ENCODE data around the gene CRYBG2. TPM values are rescaled to one million over a fixed set of nuclear protein-coding genes. Genes with fewer than 3 reads are reported as not detected.
A peak's percentile ranks its signal among the peaks of the same experiment; 100 is the strongest.

Gene CRYBG2
- total RNA-seq, 2 experiments from 2014 or later: 4.5 to 6.4 TPM

DNA sequence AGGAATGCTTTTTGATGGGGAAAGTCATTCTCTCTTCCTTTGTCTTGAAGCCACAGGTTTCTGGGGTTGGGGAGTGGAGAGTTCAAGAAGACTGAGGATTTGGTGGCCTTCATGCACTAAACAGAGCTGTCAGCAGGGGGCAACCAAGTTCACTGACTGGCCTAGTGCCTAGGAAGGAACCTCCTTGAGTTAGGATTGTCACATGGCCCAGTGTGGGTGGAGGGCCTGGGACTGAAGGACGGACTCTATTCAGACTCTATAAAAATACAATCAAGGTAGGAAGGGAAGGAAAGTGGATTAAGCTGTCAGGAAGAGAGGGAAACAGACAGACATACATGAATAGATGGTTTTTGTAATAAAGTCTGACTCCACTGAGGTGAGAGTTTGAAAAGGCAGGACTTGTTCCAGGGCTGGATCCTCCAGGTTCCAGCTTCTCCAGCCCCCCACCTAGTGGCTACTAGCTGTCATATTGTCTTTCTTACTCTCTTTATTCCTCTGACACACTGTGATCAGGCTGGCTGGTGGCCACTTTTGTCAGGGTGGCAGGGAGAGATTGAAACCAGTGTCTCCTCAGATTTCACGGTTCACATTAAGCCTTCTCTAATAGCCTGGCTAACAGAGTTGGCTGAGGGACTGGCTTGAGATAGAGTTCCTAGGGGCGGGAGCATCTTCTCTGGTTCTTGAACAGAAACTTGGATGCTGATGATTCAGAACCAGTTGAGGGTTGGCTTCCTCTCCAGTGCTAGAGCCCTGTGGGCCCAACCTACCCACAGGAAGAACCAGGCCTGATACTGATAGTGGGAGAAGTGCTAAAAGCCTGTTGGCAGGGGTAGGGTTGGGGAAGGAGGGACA, 78.1 kb downstream of the CRYBG2 start:
- intact Hi-C loops (cut with micrococcal nuclease): loop anchor here (2.0 to 5.0 kb wide), 2 partner anchors 45 to 111 kb away; no protein-coding TSS in a partner anchor
- POLR2A ChIA-PET: interaction anchor here (1.1 to 19.5 kb wide), 3 partner anchors 12 to 53 kb away, joined by 3 to 284 read pairs (median 53); partner anchors contain the start of gene CD52
- no peaks in the 10 kb centered on the region for H3K9me3 Mint-ChIP-seq
- H3K4me3 Mint-ChIP-seq: peak overlapping the region; percentile 23
- peaks cover 61% of the 10 kb centered on the region for H3K36me3 Mint-ChIP-seq (ENCODE audit: low read depth)
- H3K27me3 Mint-ChIP-seq: no peaks in the 10 kb centered on the region
- H3K27ac Mint-ChIP-seq: peak overlapping the region; percentile 92
- CTCF ChIA-PET: interaction anchor here (0.7 to 8.9 kb wide), 39 partner anchors 11 to 279 kb away, joined by 3 to 282 read pairs (median 4); partner anchors contain the start of genes CD52, UBXN11 and ZNF593
- TF ChIP-seq, protein P1, sequence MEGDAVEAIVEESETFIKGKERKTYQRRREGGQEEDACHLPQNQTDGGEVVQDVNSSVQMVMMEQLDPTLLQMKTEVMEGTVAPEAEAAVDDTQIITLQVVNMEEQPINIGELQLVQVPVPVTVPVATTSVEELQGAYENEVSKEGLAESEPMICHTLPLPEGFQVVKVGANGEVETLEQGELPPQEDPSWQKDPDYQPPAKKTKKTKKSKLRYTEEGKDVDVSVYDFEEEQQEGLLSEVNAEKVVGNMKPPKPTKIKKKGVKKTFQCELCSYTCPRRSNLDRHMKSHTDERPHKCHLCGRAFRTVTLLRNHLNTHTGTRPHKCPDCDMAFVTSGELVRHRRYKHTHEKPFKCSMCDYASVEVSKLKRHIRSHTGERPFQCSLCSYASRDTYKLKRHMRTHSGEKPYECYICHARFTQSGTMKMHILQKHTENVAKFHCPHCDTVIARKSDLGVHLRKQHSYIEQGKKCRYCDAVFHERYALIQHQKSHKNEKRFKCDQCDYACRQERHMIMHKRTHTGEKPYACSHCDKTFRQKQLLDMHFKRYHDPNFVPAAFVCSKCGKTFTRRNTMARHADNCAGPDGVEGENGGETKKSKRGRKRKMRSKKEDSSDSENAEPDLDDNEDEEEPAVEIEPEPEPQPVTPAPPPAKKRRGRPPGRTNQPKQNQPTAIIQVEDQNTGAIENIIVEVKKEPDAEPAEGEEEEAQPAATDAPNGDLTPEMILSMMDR (IDR thresholded peaks at IDR 0.05): peak; percentile 98
- ATAC-seq (peak; percentile 63), DNase-seq (peak; percentile 84)
- peaks cover 54% of the 10 kb centered on the region for H3K4me1 Mint-ChIP-seq (ENCODE audit: low read depth)

DNA sequence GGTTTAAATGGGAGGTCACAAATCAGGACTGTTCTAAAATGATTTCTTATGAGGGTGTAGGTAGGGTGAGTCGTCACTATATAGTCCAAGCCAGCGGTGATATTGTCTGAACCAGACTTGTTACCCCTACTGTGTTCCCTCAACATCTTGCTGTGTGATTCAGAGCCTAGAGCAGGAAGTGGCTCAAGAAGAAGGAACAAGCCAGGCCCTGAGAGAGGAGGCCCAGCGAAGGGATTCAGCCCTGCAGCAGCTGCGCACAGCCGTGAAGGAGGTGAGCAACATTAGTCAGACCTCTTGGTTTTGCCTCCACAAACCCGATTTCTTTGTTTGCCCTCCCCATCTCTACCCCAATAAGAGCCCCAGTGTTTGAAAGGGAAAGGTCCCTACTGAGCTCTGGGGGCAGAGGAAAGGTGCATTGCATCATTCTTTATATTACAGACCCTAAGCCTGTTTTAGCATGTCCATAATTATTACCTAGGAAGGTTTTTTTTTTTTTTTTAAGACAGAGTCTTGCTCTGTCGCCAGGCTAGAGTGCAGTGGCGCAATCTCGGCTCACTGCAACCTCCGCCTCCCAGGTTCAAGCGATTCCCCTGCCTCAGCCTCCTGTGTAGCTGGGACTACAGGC, 79.0 kb downstream of the CRYBG2 start:
- Mint-ChIP-seq H3K27me3 (no peaks in the 10 kb centered on the region), H3K9me3 (no peaks in the 10 kb centered on the region), H3K27ac (peak overlapping the region; percentile 92), H3K4me3 (no peak overlapping the region), H3K36me3 (ENCODE audit: low read depth) (peaks cover 61% of the 10 kb centered on the region), H3K4me1 (ENCODE audit: low read depth) (peaks cover 54% of the 10 kb centered on the region)
- ChIA-PET CTCF (interaction anchor here (0.9 to 8.9 kb wide), 25 partner anchors 10 to 278 kb away, joined by 3 to 282 read pairs (median 5); partner anchors contain the start of genes CD52, UBXN11 and ZNF593), POLR2A (interaction anchor here (1.4 to 19.5 kb wide), 3 partner anchors 12 to 43 kb away, joined by 3 to 284 read pairs (median 53); partner anchors contain the start of gene CD52)
- DNase-seq (peak; percentile 52), ATAC-seq (no peak)
- intact Hi-C loops (cut with micrococcal nuclease): loop anchor here (5.0 kb wide), 1 partner anchor 112 kb away; no protein-coding TSS in a partner anchor
- TF ChIP-seq, protein P1 (IDR thresholded peaks at IDR 0.05): no peak

Other genes starting within 250 kb of the CRYBG2 start
- gene PDIK1L, start 242.3 kb downstream of the CRYBG2 start, total RNA-seq: 10 to 100 TPM; 11.7 to 13.4 TPM
- not detected for gene FAM110D, start 195.1 kb downstream of the CRYBG2 start, total RNA-seq
- not detected for gene C1orf232, start 185.2 kb downstream of the CRYBG2 start, total RNA-seq
- gene ZNF593, start 184.2 kb downstream of the CRYBG2 start, total RNA-seq: 10 to 100 TPM; 40.9 to 41.1 TPM
- gene ZNF593OS, start 182.3 kb downstream of the CRYBG2 start, total RNA-seq: not detected
- gene CNKSR1, start 176.6 kb downstream of the CRYBG2 start, total RNA-seq: 1 to 10 TPM; 1.2 to 1.4 TPM
- not detected for gene CATSPER4, start 163.5 kb downstream of the CRYBG2 start, total RNA-seq
- gene CEP85, start 119.9 kb downstream of the CRYBG2 start, total RNA-seq: 10 to 100 TPM; 32.8 to 33.7 TPM
- gene SH3BGRL3, start 74.0 kb downstream of the CRYBG2 start, total RNA-seq: 100 to 1,000 TPM; 309 to 316 TPM
- 10 to 100 TPM; 24.9 to 26.0 TPM for gene UBXN11, start 47.5 kb downstream of the CRYBG2 start, total RNA-seq
- gene CD52, start 36.2 kb downstream of the CRYBG2 start, total RNA-seq: 100 to 1,000 TPM; 324 to 344 TPM
- gene ZNF683, start 18.6 kb upstream of the CRYBG2 start, total RNA-seq: 1 to 10 TPM in 1 of 2 experiments, under 1 TPM in 1; 0.69 to 1.3 TPM
- gene LIN28A, start 56.7 kb upstream of the CRYBG2 start, total RNA-seq: not detected
- 10 to 100 TPM; 33.3 to 36.9 TPM for gene DHDDS, start 78.2 kb upstream of the CRYBG2 start, total RNA-seq
- gene HMGN2, start 118.3 kb upstream of the CRYBG2 start, total RNA-seq: 100 to 1,000 TPM; 837 to 872 TPM
- 100 to 1,000 TPM; 139 TPM for gene RPS6KA1, start 175.6 kb upstream of the CRYBG2 start, total RNA-seq